MM.1S (cell line): ENCODE measurements around the gene FHIT.

Experiments used
- DNase-seq: peaks from one replicate; pipeline ENCODE4 v3.0.0-alpha.2; 2015
- H2AFZ ChIP-seq: fragments of 300-600 bp; sonication (generic); 2 replicates; pipeline ENCODE4 v1.6.0; 2016; ENCODE audit warnings: antibody characterized with exemption, low read length
- H3F3A ChIP-seq: fragments of 300-600 bp; sonication (generic); 2 replicates; pipeline ENCODE4 v1.6.1; 2016; ENCODE audit warnings: mild to moderate bottlenecking, antibody characterized with exemption, low read length, moderate library complexity, mixed read lengths; ENCODE audit not compliant: insufficient read depth
- H3K27ac ChIP-seq: fragments of 300-600 bp; sonication (generic); 2 replicates; pipeline ENCODE4 v1.5.1; 2016; ENCODE audit warnings: mild to moderate bottlenecking, low read length
- H3K27me3 ChIP-seq: fragments of 300-600 bp; sonication (generic); replicated peaks from 2 replicates; pipeline ENCODE4 v1.6.0; 2016; ENCODE audit warnings: low read length; ENCODE audit not compliant: insufficient read depth
- H3K36me3 ChIP-seq: fragments of 300-600 bp; sonication (generic); replicated peaks from 2 replicates; pipeline ENCODE4 v1.6.1; 2016; ENCODE audit warnings: mild to moderate bottlenecking, low read length, mixed read lengths; ENCODE audit not compliant: insufficient read depth
- H3K4me1 ChIP-seq: fragments of 300-600 bp; sonication (generic); 2 replicates; pipeline ENCODE4 v1.6.1; 2016; ENCODE audit warnings: low read length, mixed read lengths
- H3K4me2 ChIP-seq: fragments of 300-600 bp; sonication (generic); 2 replicates; pipeline ENCODE4 v1.6.0; 2016; ENCODE audit warnings: low read depth, low read length
- H3K4me3 ChIP-seq: fragments of 300-600 bp; sonication (generic); 2 replicates; pipeline ENCODE4 v1.5.1; 2016; ENCODE audit warnings: low read length, mixed read lengths
- H3K79me2 ChIP-seq: fragments of 300-600 bp; sonication (generic); 2 replicates; pipeline ENCODE4 v1.6.1; 2016; ENCODE audit warnings: mixed run types, low read length, mixed read lengths
- H3K9ac ChIP-seq: fragments of 300-600 bp; sonication (generic); 2 replicates; pipeline ENCODE4 v1.6.1; 2016; ENCODE audit warnings: low read length, mixed read lengths
- H3K9me2 ChIP-seq: fragments of 300-600 bp; sonication (generic); replicated peaks from 2 replicates; pipeline ENCODE4 v1.6.1; 2016; ENCODE audit warnings: mild to moderate bottlenecking, low read length, mixed read lengths; ENCODE audit not compliant: insufficient read depth
- H3K9me3 ChIP-seq: fragments of 300-600 bp; sonication (generic); replicated peaks from 2 replicates; pipeline ENCODE4 v1.6.1; 2016; ENCODE audit warnings: mild to moderate bottlenecking, low read length, mixed read lengths; ENCODE audit not compliant: insufficient read depth
- H4K20me1 ChIP-seq: fragments of 300-600 bp; sonication (generic); 2 replicates; pipeline ENCODE4 v1.6.1; 2016; ENCODE audit warnings: mild to moderate bottlenecking, low read length, moderate library complexity, mixed read lengths; ENCODE audit not compliant: insufficient read depth
- EZH2 ChIP-seq: fragments of 300-600 bp; sonication (generic); optimal IDR thresholded peaks from 2 replicates; pipeline ENCODE3; 2017; ENCODE audit warnings: low read depth, mild to moderate bottlenecking, antibody characterized with exemption, low read length, mixed read lengths
- EZH2phosphoT487 ChIP-seq: fragments of 300-600 bp; sonication (generic); IDR thresholded peaks from 2 replicates; pipeline ENCODE4 v1.6.1; 2018; ENCODE audit warnings: antibody characterized with exemption, low read length
- TF ChIP-seq, protein P1 (sequence below): fragments of 300-600 bp; sonication (generic); IDR thresholded peaks from 2 replicates; pipeline ENCODE4 v1.5.1; 2016; ENCODE audit warnings: antibody characterized with exemption, low read length, mixed read lengths

Gene FHIT

DNA sequence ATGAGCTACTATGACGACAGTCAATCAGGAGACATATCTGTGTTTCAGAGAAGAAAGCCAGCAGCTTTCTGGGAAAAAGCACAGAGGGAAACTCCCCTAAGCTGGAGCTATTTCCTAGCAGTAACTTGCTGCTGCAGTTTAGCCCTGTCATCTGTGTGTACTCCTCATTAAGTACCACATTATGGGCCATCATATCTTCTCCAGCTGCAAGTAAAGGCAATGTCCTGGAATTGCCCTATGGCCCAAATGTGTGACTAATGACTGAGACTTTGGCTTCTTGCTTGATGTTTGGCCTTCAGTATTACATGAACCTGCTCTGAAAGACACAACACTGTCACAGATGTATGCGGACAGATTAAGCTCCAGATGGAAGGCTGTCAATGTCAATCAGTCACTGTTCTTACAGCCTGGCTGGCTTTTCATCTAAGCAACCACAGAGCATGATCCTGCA, 190.8 kb downstream of the FHIT start:
- Histone ChIP-seq H3K4me1 (no peaks in the 10 kb centered on the region), H3K4me3 (no peak overlapping the region), H2AFZ (no peak overlapping the region), H3F3A (no peaks in the 10 kb centered on the region), H3K36me3 (no peaks in the 10 kb centered on the region), H3K4me2 (no peak overlapping the region), H3K27ac (no peak overlapping the region), H3K27me3 (no peaks in the 10 kb centered on the region), H3K9me3 (no peaks in the 10 kb centered on the region), H3K9ac (no peak overlapping the region), H3K79me2 (no peaks in the 10 kb centered on the region), H3K9me2 (no peaks in the 10 kb centered on the region), H4K20me1 (no peaks in the 10 kb centered on the region)
- DNase-seq: no peak
- TF ChIP-seq, protein P1, sequence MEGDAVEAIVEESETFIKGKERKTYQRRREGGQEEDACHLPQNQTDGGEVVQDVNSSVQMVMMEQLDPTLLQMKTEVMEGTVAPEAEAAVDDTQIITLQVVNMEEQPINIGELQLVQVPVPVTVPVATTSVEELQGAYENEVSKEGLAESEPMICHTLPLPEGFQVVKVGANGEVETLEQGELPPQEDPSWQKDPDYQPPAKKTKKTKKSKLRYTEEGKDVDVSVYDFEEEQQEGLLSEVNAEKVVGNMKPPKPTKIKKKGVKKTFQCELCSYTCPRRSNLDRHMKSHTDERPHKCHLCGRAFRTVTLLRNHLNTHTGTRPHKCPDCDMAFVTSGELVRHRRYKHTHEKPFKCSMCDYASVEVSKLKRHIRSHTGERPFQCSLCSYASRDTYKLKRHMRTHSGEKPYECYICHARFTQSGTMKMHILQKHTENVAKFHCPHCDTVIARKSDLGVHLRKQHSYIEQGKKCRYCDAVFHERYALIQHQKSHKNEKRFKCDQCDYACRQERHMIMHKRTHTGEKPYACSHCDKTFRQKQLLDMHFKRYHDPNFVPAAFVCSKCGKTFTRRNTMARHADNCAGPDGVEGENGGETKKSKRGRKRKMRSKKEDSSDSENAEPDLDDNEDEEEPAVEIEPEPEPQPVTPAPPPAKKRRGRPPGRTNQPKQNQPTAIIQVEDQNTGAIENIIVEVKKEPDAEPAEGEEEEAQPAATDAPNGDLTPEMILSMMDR: no peak

DNA sequence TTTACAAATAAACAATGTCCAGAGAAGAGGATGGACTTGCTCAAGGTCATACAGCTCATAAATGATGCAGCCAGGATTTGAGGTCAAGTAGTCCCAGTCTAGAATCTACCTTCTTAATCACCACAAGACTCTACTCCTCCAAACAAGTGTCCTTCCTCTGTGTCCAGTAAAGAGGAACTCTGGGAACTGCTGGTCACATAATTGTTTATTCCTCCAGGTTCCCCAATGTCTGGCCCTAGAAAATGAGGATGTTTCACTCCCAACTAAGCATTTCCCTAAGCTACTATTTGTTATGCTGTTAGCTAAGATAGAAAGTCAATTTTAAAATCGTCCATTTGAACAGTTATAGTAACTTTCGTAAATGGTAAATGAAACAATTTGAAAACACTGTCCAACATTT, 192.4 kb downstream of the FHIT start:
- H3K4me3 ChIP-seq: no peak overlapping the region
- no peaks in the 10 kb centered on the region for H3K9me2 ChIP-seq
- no peak overlapping the region for H2AFZ ChIP-seq
- no peaks in the 10 kb centered on the region for H3K27me3 ChIP-seq
- no peak overlapping the region for H3K27ac ChIP-seq
- no peak overlapping the region for H3K9ac ChIP-seq
- H4K20me1 ChIP-seq: no peaks in the 10 kb centered on the region
- no peaks in the 10 kb centered on the region for H3K79me2 ChIP-seq
- H3K36me3 ChIP-seq: no peaks in the 10 kb centered on the region
- TF ChIP-seq EZH2 (no peak), EZH2phosphoT487 (no peak)
- TF ChIP-seq, protein P1: no peak
- H3F3A ChIP-seq: no peaks in the 10 kb centered on the region
- no peaks in the 10 kb centered on the region for H3K4me1 ChIP-seq
- H3K4me2 ChIP-seq: no peak overlapping the region
- no peak for DNase-seq
- no peaks in the 10 kb centered on the region for H3K9me3 ChIP-seq

DNA sequence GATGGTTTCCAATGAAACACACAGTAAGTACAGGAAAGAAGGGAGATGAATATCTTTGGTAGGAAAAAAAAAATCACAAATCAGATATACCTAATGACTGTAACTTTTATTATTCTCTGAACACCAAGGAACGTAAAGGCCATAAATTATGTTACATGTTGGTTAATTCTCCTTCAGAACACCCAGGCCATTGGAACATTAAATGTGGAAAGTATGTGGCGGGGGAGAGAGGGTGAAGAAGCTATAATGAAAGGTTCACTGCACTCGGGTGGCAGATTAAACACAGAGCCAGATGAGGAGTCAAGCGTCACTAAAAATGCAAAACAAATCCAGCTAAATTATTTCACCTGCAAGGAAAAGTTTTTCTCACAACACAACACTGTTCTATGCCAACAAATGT, 193.8 kb downstream of the FHIT start:
- Histone ChIP-seq H3K4me3 (no peak overlapping the region), H3K36me3 (no peaks in the 10 kb centered on the region), H3F3A (no peaks in the 10 kb centered on the region)

More for the DNA sequence above, 193.8 kb downstream of the FHIT start:
- Histone ChIP-seq H3K9me3 (no peaks in the 10 kb centered on the region), H3K79me2 (no peaks in the 10 kb centered on the region), H3K4me2 (no peak overlapping the region), H3K27me3 (no peaks in the 10 kb centered on the region), H4K20me1 (no peaks in the 10 kb centered on the region), H3K9me2 (no peaks in the 10 kb centered on the region), H3K4me1 (no peaks in the 10 kb centered on the region), H3K27ac (no peak overlapping the region), H3K9ac (no peak overlapping the region), H2AFZ (no peak overlapping the region)
- TF ChIP-seq EZH2phosphoT487 (no peak), EZH2 (no peak)
- TF ChIP-seq, protein P1: no peak
- DNase-seq: no peak
